ENCODE data around the gene LSMEM2. TPM values are rescaled to one million over a fixed set of nuclear protein-coding genes. Genes with fewer than 3 reads are reported as not detected.

LSMEM2 gene
- polyA plus RNA-seq, 2 of the 4 experiments (the other 2 are of a cell fraction), result 0.09 TPM; not detected in 1

DNA sequence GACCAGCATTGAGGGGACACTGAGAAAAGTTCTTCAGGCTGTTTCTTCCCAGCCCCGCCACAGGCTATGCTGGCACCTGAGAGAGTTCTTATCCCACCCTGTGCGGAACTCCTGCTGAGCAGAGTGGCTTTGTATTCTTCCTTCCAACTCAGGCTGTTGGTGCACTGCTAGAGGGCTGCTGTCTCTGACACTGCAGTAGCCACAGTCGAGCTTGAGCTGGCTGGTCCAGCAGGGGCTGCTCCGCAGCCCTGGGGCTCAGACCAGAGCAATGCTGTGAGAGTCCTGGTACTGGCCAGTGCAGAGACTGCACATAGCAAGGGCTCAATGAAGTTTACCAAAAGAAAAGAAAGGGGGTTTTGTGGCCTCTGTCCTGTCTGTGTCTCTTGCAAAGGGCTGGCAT lies 39.2 kb upstream of the LSMEM2 start:
- Histone ChIP-seq H3K4me1 (peaks cover 30% of the 10 kb centered on the region), H3K27ac (no peak overlapping the region), H3K4me3 (no peak overlapping the region), H3K9me3 (no peaks in the 10 kb centered on the region), H3K4me2 (no peak overlapping the region)
- TF ChIP-seq SMC3 (IDR thresholded peaks at IDR 0.05) (no peak), RNF2 (IDR thresholded peaks at IDR 0.05; ENCODE audit: borderline replicate concordance, low read depth) (no peak), FOSL2 (IDR thresholded peaks at IDR 0.05) (no peak), FOSL2 (CRISPR knock-in tag; IDR thresholded peaks at IDR 0.05) (no peak), EP300 (IDR thresholded peaks at IDR 0.05) (no peak), NPAS2 (CRISPR knock-in tag; IDR thresholded peaks at IDR 0.05; ENCODE audit: borderline replicate concordance) (no peak), BHLHE40 (IDR thresholded peaks at IDR 0.05; ENCODE audit: low read depth, low read length) (no peak), JUN (IDR thresholded peaks at IDR 0.05) (no peak)
- TF ChIP-seq, protein P1, sequence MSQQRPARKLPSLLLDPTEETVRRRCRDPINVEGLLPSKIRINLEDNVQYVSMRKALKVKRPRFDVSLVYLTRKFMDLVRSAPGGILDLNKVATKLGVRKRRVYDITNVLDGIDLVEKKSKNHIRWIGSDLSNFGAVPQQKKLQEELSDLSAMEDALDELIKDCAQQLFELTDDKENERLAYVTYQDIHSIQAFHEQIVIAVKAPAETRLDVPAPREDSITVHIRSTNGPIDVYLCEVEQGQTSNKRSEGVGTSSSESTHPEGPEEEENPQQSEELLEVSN (IDR thresholded peaks at IDR 0.05; ENCODE audit: borderline replicate concordance, low read depth), result no peak
- CTCF ChIA-PET, result interaction anchor here (4.7 to 7.8 kb wide), 2 partner anchors 12 to 45 kb away, joined by 27 to 55 read pairs; no protein-coding TSS in a partner anchor
- POLR2A ChIA-PET, result no interaction called here
- ATAC-seq, result no peak
- no peak for DNase-seq (ENCODE audit: low read depth in 1 of 2, low spot score in 1 of 2)
- FAIRE-seq, result no peak
- 76% methylated on average over 3 of the region's 4 CpGs for WGBS (ENCODE audit: missing lambda C conversion rate)

DNA sequence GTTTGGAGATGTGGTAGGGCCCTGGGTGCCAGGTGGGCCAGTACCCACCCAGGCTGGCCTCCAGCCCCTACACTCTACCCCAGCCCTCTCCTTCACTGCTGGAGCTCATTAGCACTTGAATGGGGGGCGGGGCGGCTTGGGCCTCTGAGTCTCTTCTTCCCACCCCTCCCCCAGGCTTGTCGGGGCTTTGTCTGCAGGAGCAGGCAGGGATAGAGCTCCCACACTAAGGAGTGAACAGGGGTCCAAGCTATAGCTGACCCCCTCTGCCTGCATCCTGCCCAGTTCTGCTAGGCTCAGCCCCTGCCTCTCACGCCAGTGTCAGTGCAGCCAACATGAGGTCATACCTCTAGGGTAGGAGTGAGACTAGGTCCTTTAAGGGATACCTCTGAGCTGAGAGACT lies 37.7 kb upstream of the LSMEM2 start:
- Histone ChIP-seq H3K4me1 (peaks cover 32% of the 10 kb centered on the region), H3K9me3 (no peaks in the 10 kb centered on the region), H3K27ac (no peak overlapping the region), H3K4me2 (no peak overlapping the region), H3K4me3 (no peak overlapping the region)
- ChIA-PET CTCF (interaction anchor here (1.2 to 7.8 kb wide), 5 partner anchors 9 to 47 kb away, joined by 4 to 55 read pairs (median 5); no protein-coding TSS in a partner anchor), POLR2A (no interaction called here)
- FAIRE-seq (no peak), ATAC-seq (no peak), DNase-seq (ENCODE audit: low read depth in 1 of 2, low spot score in 1 of 2) (no peak)
- 100% methylated on average over 2 of the region's 4 CpGs for WGBS (ENCODE audit: missing lambda C conversion rate)
- TF ChIP-seq FOXS1 (CRISPR knock-in tag; IDR thresholded peaks at IDR 0.05) (no peak), FOSB (CRISPR knock-in tag; IDR thresholded peaks at IDR 0.05) (no peak)

DNA sequence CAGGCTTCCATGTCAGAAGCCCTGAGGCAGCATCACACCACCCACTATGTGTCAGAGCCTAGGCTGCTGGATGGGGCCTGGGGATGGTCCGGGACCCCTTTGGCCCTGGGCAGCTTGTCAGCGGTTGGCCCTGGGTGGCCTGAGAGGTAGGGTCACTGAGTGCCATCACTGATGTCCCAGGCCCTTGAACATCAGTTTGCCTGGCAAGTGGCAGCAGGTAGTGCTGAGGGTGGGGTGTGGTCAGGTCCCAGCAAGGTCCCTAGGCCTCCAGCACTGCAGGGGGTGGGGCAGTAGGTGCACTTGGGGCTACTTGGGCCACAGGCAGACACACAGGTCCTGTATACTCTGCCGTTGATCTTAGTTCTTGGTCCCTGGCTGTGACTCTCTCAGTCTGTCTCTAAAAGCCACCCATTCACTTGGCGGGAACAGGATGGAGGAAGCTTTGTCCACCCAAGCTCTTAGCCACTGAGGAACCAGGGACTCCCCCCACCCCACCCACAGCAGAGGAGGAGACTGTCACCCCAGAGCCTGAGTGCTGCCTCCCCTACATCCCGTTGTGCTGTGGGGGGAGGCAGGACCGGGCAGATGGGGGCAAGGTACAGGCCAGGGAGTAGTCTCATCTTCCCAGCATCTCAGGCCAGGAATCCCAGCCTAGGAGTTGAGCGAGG lies 37.0 kb upstream of the LSMEM2 start:
- WGBS (ENCODE audit: missing lambda C conversion rate), result 93% methylated on average over 3 of the region's 7 CpGs
- no peak for DNase-seq (ENCODE audit: low read depth in 1 of 2, low spot score in 1 of 2)
- ATAC-seq, result no peak
- FAIRE-seq, result no peak
- TF ChIP-seq HOXB13 (CRISPR knock-in tag; IDR thresholded peaks at IDR 0.05; ENCODE audit: low read depth) (no peak), TP53 (CRISPR knock-in tag; IDR thresholded peaks at IDR 0.05) (no peak), FOSL2 (IDR thresholded peaks at IDR 0.05) (no peak), FOSL2 (CRISPR knock-in tag; IDR thresholded peaks at IDR 0.05) (no peak), SREBF2 (IDR thresholded peaks at IDR 0.05) (no peak), HEYL (CRISPR knock-in tag; IDR thresholded peaks at IDR 0.05) (no peak), MAZ (IDR thresholded peaks at IDR 0.05; ENCODE audit: borderline replicate concordance, low read depth, low read length) (no peak), MAFK (IDR thresholded peaks at IDR 0.05; ENCODE audit: partially characterized antibody) (no peak), JUN (IDR thresholded peaks at IDR 0.05) (no peak), ESRRA (IDR thresholded peaks at IDR 0.05; ENCODE audit: borderline replicate concordance, low read length) (no peak), FOSB (CRISPR knock-in tag; IDR thresholded peaks at IDR 0.05) (no peak), HOXB5 (CRISPR knock-in tag; IDR thresholded peaks at IDR 0.05) (no peak), CHD2 (IDR thresholded peaks at IDR 0.05; ENCODE audit: low read length, partially characterized antibody) (no peak), EHF (CRISPR knock-in tag; IDR thresholded peaks at IDR 0.05) (no peak)
- TF ChIP-seq, protein P2, sequence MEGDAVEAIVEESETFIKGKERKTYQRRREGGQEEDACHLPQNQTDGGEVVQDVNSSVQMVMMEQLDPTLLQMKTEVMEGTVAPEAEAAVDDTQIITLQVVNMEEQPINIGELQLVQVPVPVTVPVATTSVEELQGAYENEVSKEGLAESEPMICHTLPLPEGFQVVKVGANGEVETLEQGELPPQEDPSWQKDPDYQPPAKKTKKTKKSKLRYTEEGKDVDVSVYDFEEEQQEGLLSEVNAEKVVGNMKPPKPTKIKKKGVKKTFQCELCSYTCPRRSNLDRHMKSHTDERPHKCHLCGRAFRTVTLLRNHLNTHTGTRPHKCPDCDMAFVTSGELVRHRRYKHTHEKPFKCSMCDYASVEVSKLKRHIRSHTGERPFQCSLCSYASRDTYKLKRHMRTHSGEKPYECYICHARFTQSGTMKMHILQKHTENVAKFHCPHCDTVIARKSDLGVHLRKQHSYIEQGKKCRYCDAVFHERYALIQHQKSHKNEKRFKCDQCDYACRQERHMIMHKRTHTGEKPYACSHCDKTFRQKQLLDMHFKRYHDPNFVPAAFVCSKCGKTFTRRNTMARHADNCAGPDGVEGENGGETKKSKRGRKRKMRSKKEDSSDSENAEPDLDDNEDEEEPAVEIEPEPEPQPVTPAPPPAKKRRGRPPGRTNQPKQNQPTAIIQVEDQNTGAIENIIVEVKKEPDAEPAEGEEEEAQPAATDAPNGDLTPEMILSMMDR (IDR thresholded peaks at IDR 0.05), result no peak
- H3K9me3 ChIP-seq, result no peaks in the 10 kb centered on the region
- POLR2A ChIA-PET, result no interaction called here
- H3K4me1 ChIP-seq, result peaks cover 35% of the 10 kb centered on the region
- CTCF ChIA-PET, result interaction anchor here (1.6 to 7.8 kb wide), 4 partner anchors 8 to 47 kb away, joined by 4 to 55 read pairs (median 16); no protein-coding TSS in a partner anchor
- no peak overlapping the region for H3K27ac ChIP-seq
- no peak overlapping the region for H3K4me3 ChIP-seq
- no peak overlapping the region for H3K4me2 ChIP-seq

Measured in A549 (cell line).